Stimulated activated naive CD8-positive, alpha-beta T cell treated with anti-CD3 and anti-CD28 coated beads, Interleukin-15, Interleukin-2, amounts not matched to agents 100 U/mL and 50 U/mL, for 24 hours (primary cell): ENCODE results near the gene PPFIA4.
A peak's percentile ranks its signal among the peaks of the same experiment; 100 is the strongest.

ENCODE experiments used
- ATAC-seq: fragments of 150-1000 bp; cut with Tn5 transposase; one replicate; pipeline ENCODE4 v1.10.0; 2021
- DNase-seq: peaks from one replicate; pipeline ENCODE4 v3.0.0; 2021

The PPFIA4 gene

GRCh38 chr1:203082571-203083462, 56.5 kb downstream of the PPFIA4 start:
- DNase-seq (no peak), ATAC-seq (no peak)

GRCh38 chr1:203083463-203083921, 57.2 kb downstream of the PPFIA4 start:
- DNase-seq: no peak
- no peak for ATAC-seq

GRCh38 chr1:203084588-203085527, 58.6 kb downstream of the PPFIA4 start:
- peak; percentile 24 for ATAC-seq
- peak; percentile 45 for DNase-seq

- DNase-seq (no peak), ATAC-seq (no peak)
Observed at GRCh38 chr1:203085528-203086406, 59.5 kb downstream of the PPFIA4 start, which contains the start of gene MYOG. Gene MYOG (minus strand): TSS chr1:203086012. CDS start chr1:203085961, 51 bp downstream.

GRCh38 chr1:203086992-203087763, 60.9 kb downstream of the PPFIA4 start:
- ATAC-seq (no peak), DNase-seq (no peak)

- ATAC-seq: no peak
- no peak for DNase-seq
Observed at GRCh38 chr1:203088441-203088840, 62.1 kb downstream of the PPFIA4 start.

- DNase-seq (no peak), ATAC-seq (no peak)
Observed at GRCh38 chr1:203089001-203089650, 62.8 kb downstream of the PPFIA4 start.

- DNase-seq: no peak
- no peak for ATAC-seq
Observed at GRCh38 chr1:203089651-203090045, 63.4 kb downstream of the PPFIA4 start.

- ATAC-seq: no peak
- DNase-seq: no peak
Observed at GRCh38 chr1:203090421-203091198, 64.3 kb downstream of the PPFIA4 start.

GRCh38 chr1:203091199-203091477, 64.8 kb downstream of the PPFIA4 start:
- DNase-seq: no peak
- no peak for ATAC-seq

GRCh38 chr1:203091761-203092330, 65.6 kb downstream of the PPFIA4 start:
- DNase-seq: no peak

GRCh38 chr1:203093754-203094410, 67.6 kb downstream of the PPFIA4 start:
- DNase-seq: no peak

More at GRCh38 chr1:203091761-203092330, 65.6 kb downstream of the PPFIA4 start:
- ATAC-seq: no peak

GRCh38 chr1:203095061-203095690, 68.9 kb downstream of the PPFIA4 start:
- no peak for DNase-seq

More at GRCh38 chr1:203093754-203094410, 67.6 kb downstream of the PPFIA4 start:
- ATAC-seq: no peak

GRCh38 chr1:203096566-203096965, 70.3 kb downstream of the PPFIA4 start:
- ATAC-seq (no peak), DNase-seq (no peak)

More at GRCh38 chr1:203095061-203095690, 68.9 kb downstream of the PPFIA4 start:
- ATAC-seq: no peak

- ATAC-seq: no peak
- no peak for DNase-seq
Observed at GRCh38 chr1:203097001-203097400, 70.7 kb downstream of the PPFIA4 start.

GRCh38 chr1:203098445-203098844, 72.2 kb downstream of the PPFIA4 start:
- ATAC-seq (no peak), DNase-seq (no peak)

GRCh38 chr1:203098914-203099520, 72.7 kb downstream of the PPFIA4 start:
- DNase-seq (no peak), ATAC-seq (no peak)
